ENCODE measurements around the gene PTPRN2.

GRCh38 chr7:158534598-158534997 is 53.0 kb downstream of the PTPRN2 start:
- TF ChIP-seq CTCF (IDR thresholded peaks at IDR 0.05) (no peak), ZFX (IDR thresholded peaks at IDR 0.05; ENCODE audit: borderline replicate concordance) (no peak)
